Esophagus muscularis mucosa (tissue), 3 donors: ENCODE data around the gene GANC.

Source experiments
- EP300 ChIP-seq: sonication (generic); formaldehyde crosslinking; IDR thresholded peaks from one replicate; pipeline ENCODE4 v1.6.1; 2017; ENCODE audit warnings: antibody characterized with exemption
- TF ChIP-seq, protein P1 (sequence below), 3 experiments: fragments of 200-600 bp in 2 of 3; fragments of 450-650 bp in 1 of 3; sonication (generic) in 2 of 3; IDR thresholded peaks; one replicate each; pipeline ENCODE4 v1.5.1; 2017 to 2019; ENCODE audit warnings: antibody characterized with exemption in 3 of 3, mild to moderate bottlenecking in 2 of 3, moderate library complexity in 1 of 3

DNA sequence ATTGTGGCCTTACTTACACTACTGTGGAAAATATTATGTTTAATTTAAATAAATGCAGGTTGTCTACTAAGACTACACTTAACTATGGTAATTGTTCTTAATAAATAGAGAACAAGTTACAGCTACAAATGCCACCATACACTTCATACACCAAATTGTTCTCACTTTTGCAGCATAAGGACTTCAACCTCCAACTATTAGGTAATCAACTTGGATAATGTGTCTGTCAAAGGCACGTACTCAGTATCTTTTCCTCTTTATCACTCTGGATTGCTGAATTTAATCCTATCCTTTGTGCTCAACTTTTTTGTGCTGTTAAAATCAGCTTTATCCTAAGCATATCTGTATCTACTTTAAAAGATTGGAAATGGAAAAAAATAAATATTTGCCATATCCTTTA is 41.8 kb downstream of the GANC start:
- TF ChIP-seq, protein P1, sequence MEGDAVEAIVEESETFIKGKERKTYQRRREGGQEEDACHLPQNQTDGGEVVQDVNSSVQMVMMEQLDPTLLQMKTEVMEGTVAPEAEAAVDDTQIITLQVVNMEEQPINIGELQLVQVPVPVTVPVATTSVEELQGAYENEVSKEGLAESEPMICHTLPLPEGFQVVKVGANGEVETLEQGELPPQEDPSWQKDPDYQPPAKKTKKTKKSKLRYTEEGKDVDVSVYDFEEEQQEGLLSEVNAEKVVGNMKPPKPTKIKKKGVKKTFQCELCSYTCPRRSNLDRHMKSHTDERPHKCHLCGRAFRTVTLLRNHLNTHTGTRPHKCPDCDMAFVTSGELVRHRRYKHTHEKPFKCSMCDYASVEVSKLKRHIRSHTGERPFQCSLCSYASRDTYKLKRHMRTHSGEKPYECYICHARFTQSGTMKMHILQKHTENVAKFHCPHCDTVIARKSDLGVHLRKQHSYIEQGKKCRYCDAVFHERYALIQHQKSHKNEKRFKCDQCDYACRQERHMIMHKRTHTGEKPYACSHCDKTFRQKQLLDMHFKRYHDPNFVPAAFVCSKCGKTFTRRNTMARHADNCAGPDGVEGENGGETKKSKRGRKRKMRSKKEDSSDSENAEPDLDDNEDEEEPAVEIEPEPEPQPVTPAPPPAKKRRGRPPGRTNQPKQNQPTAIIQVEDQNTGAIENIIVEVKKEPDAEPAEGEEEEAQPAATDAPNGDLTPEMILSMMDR (IDR thresholded peaks at IDR 0.05) = no peak
- no peak for TF ChIP-seq EP300
